Muscle of back (tissue), 13 donors: ENCODE data around the gene CLIC4. TPM values are rescaled to one million over a fixed set of nuclear protein-coding genes. Genes with fewer than 3 reads are reported as not detected.
"Not testable (repeated sequence)": the region's sequence is repeated elsewhere in the genome, so short reads cannot be mapped to it uniquely, and the experiment has no call there.

Source experiments
- DNase-seq, 3 donors: peaks; one replicate each; pipeline versions ENCODE4 v3.0.0 to v3.0.0-alpha.2; 2013
- long read RNA-seq, 9 donors: transcript quantifications; one replicate each; lab custom pipeline, GENCODE V29; 2026
- polyA plus RNA-seq, 10 donors: library from polyadenylated mRNA; unstranded; fragments of 120-200 nt; gene quantifications; one replicate each; pipeline ENCODE4 v1.2.1, GENCODE V29; 2013; ENCODE audit not compliant: insufficient read length in 10 of 10

The CLIC4 gene
- polyA plus RNA-seq = 100 to 1,000 TPM; 119 to 173 (median 157) TPM
- long read RNA-seq, donor 1, full-length matches to known transcripts = 24 of 83 reads
- long read RNA-seq, donor 1, partial matches to known transcripts = 59 of 83 reads
- long read RNA-seq, donor 1, other reads (novel, unspliced or antisense) = 0 of 83 reads
- long read RNA-seq, donor 2, full-length matches to known transcripts = 20 of 34 reads
- long read RNA-seq, donor 2, partial matches to known transcripts = 14 of 34 reads
- long read RNA-seq, donor 2, other reads (novel, unspliced or antisense) = 0 of 34 reads
- long read RNA-seq, donor 3 = 0 reads
- long read RNA-seq, donor 4, full-length matches to known transcripts = 24 of 30 reads
- long read RNA-seq, donor 4, partial matches to known transcripts = 6 of 30 reads
- long read RNA-seq, donor 4, other reads (novel, unspliced or antisense) = 0 of 30 reads
- long read RNA-seq, donor 5, full-length matches to known transcripts = 40 of 88 reads
- long read RNA-seq, donor 5, partial matches to known transcripts = 48 of 88 reads
- long read RNA-seq, donor 5, other reads (novel, unspliced or antisense) = 0 of 88 reads
- long read RNA-seq, donor 6, full-length matches to known transcripts = 38 of 52 reads
- long read RNA-seq, donor 6, partial matches to known transcripts = 14 of 52 reads
- long read RNA-seq, donor 6, other reads (novel, unspliced or antisense) = 0 of 52 reads
- long read RNA-seq, donor 7, full-length matches to known transcripts = 23 of 30 reads
- long read RNA-seq, donor 7, partial matches to known transcripts = 7 of 30 reads
- long read RNA-seq, donor 7, other reads (novel, unspliced or antisense) = 0 of 30 reads
- long read RNA-seq, donor 8, full-length matches to known transcripts = 19 of 35 reads
- long read RNA-seq, donor 8, partial matches to known transcripts = 16 of 35 reads
- long read RNA-seq, donor 8, other reads (novel, unspliced or antisense) = 0 of 35 reads
- long read RNA-seq, donor 9, full-length matches to known transcripts = 4 of 9 reads
- long read RNA-seq, donor 9, partial matches to known transcripts = 5 of 9 reads
- long read RNA-seq, donor 9, other reads (novel, unspliced or antisense) = 0 of 9 reads

DNA sequence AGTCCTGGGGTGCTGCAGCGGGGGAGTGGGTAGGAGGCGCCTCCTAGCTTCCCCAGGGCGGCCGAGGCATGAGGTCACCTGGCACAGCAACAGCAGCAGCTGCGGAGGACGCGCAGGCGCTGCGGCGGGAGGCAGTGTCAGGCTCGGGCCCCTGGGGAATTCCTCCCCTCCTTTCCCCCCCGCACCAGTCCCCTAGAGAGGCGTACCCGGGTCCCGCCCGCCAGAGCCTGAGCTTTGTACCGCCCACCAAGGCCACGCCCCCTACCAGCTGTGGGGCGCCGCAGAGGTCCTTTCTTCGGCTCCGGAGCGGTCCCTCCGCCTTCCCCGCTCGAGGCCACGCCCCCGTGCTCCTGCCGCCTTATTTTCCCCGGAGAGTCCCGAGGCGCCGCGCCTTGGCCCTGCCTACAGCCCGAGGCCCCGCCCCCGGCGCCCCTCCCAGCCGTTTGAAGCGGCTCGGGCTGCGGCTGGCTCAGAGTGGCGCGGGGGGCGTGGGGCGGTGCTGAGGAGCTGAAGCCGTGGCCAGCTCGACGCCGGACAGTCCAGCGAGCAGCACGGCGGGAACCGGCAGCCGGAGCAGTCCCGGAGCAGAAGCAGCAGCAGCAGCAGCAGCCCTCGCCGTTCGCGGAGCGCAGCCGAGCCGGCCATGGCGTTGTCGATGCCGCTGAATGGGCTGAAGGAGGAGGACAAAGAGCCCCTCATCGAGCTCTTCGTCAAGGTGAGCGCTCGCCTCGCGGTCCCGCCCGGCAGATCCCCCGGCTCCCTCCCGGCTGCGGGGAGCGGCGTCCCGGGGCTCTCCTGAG, at the start of gene CLIC4:
TSS of gene CLIC4 (plus strand) at position 537 of the 800 bp plus-strand sequence. CDS start at position 644, 107 bp downstream.
- DNase-seq = peak; percentile 99

DNA sequence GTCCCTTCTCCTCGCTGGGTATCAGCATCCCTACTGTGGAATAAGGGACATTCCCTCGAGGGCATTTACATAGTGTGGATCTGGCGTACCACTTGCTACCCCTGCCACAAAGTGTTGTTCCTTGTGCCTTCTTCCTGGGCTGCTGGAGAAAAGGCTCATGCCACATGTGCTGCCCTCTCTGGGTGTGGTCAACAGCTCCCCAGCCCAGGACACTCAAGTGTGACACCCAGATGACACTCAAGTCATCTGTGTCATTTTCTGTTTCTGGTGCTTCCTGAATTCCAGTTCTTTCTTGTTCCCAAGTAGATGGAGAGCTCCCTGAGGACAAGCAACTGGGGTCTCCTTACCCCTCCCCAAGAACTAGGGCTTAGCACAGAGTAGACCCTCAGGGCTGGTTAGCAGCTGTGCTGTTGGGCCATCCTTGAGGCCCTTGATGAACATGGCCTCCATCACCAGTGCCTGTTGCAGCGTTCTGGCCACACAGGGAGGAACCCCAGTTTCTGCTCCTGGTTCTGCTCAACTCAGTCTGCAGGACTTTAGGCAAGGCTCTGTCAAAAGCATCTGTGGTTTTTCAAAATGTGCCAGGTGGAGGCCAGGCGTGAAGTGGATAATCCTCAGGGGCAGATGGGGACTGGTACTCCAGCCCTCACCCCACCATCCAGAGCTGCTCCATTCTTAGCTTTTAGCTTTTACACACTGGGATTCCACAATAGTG, 49.0 kb upstream of the CLIC4 start:
- no peak for DNase-seq

DNA sequence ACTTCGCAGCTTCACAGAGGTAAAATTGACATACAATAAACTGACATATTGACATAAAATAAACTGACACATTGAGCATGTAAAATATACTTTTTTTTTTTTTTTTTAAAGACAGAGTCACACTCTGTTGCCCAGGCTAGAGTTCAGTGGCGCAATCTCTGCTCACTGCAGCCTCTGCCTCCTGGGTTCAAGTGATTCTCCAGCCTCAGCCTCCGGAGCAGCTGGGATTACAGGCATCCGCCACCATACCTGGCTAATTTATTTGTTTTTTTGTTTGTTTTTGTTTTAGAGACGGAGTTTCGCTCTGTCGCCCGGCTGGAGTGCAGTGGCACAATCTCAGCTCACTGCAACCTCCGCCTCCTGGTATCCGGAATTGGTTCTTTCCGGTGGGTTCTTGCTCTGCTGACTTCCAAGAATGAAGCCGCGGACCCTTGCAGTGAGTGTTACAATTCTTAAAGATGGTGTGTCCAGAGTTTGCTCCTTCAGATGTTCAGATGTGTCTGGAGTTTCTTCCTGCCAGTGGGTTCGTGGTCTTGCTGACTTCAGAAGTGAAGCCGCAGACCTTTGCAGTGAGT, 48.4 kb upstream of the CLIC4 start:
- no peak for DNase-seq

- not testable (repeated sequence) for DNase-seq
Observed at GRCh38 chr1:24697453-24698001, 47.7 kb upstream of the CLIC4 start.

DNA sequence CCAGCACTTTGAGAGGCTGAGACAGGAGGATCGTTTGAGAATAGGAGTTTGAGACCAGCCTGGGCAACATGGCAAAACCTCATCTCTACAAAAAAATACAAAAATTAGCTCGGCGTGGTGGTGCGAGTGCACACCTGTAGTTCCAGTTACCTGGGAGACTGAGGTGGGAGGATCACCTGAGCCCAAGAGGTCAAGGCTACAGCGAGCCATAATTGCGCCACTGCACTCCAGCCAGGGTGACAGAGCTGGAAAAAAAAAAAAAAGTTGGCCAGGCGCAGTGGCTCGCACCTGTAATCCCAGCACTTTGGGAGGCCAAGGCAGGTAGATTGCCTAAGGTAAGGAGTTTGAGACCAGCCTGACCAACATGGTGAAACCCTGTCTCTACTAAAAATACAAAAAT, 46.9 kb upstream of the CLIC4 start:
- DNase-seq = not testable (repeated sequence)

DNA sequence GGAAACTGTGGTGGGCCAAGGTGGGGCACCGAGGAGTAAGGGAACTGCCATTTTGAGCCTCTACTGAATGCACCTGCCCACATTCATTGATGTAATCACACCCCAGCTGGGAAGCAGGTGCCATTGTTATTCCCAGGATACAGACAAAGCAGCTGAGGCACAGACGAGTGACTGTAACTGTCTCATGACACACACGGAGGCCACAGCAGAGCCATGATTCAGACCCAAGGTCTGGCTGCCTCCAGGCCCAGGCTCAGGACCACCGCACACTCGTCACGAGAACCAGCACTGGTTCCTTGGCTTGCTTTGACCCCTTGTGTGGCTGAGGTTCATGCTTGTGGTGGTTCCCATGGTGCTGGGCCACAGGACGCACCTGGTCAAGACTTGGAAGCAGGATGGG, 45.6 kb upstream of the CLIC4 start:
- no peak for DNase-seq

DNA sequence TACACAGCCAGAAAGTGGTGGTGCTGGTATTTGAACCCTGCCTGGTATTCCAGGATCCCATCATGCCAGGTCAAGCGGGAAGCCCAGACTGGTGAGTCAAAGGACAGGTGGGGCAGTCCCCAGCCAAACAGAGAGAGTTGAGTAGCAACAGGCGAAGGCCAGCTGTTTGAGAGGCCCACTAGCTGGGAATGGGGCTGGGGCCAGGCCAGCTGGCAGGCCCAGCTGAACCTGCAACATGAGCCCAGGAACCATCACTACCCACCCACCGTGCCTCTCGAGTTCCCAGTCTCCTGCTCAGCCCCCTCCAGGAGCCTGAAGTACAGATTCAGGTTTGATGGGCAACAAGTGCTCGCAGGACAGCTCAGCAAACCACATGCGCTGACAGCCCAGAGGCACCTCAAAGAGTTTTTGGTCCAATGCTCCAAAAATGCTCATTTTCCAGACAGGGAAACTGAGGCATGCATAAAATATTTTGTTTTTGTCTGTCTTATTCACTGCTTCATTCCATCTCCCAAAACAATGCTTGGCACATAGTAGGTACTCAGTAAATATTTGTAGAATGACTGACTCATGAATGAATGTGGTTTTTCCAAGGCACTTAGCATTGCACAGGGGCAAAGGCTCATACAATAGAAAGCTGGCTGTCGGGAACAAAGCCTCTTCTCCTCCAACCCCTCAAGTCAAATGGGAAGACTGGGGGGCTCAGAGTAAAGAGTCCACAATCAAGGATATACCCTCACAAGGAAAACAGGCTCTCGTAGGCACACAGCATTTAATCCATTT, 42.5 kb upstream of the CLIC4 start:
- DNase-seq = peak; percentile 75 to 79 (median 77)

GRCh38 chr1:24704411-24705259, 40.6 kb upstream of the CLIC4 start:
- DNase-seq = peak in 2 of 3 donors; percentile 43 to 59

- DNase-seq = peak; percentile 62 to 93 (median 75)
Observed at GRCh38 chr1:24705260-24706073, 39.8 kb upstream of the CLIC4 start.

GRCh38 chr1:24706074-24706389, 39.2 kb upstream of the CLIC4 start:
- DNase-seq = not testable (repeated sequence)

DNA sequence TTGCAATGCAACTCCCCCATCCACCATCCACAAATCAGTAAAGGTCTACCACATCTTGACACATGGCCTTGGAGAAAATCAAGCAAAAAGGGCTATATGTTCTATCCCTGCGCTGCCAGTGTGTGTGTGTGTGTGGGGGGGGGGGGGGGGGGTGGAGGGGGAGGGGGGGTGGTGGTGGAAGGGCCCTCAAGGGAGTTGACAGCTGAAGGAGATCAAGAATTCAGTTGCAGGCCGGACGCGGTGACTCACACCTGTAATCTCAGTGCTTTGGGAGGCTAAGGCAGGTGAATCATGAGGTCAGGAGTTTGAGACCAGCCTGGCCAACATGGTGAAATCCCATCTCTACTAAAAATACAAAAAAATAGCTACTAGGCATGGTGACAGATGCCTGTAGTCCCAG, 37.6 kb upstream of the CLIC4 start:
- no peak for DNase-seq

GRCh38 chr1:24708938-24709337, 36.3 kb upstream of the CLIC4 start:
- DNase-seq = no peak

DNA sequence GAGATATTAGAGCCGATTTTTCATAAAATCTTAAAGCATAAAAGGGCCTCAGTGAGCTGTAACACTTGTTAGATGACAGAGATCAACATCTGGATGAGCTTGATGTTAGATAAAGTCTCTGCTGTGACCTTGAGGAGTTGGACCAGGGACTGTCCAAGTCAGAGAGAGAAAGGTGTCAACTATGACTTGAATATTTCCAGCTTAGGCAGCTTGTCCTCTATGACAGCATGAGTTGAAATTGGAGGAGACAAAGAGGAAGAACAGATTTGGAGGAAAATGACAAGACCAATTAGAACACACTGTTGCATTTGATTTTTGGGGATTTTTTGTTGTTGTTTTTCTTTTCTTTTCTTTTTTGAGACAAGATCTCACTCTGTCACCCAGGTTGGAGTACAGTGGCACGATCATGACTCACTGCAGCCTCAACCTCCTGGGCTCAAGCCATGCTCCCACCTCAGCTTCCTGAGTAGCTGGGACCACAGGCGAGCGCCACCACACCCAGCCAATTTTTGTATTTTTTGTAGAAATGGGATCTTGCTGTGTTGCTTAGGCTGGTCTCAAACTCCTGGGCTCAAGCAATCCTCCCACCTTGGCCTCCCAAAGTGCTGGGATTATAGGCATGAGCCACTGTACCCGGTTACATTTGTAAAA, 35.3 kb upstream of the CLIC4 start:
- DNase-seq = no peak

- no peak for DNase-seq
Observed at GRCh38 chr1:24711329-24711728, 33.9 kb upstream of the CLIC4 start.

GRCh38 chr1:24713176-24713575, 32.1 kb upstream of the CLIC4 start:
- no peak for DNase-seq

GRCh38 chr1:24713736-24714135, 31.5 kb upstream of the CLIC4 start:
- no peak for DNase-seq
